HepG2 (cell line): ENCODE results near the gene CBLN3. TPM values are rescaled to one million over a fixed set of nuclear protein-coding genes. Genes with fewer than 3 reads are reported as not detected.

Source experiments
- CBX2 ChIP-seq, 2 experiments: fragments of 200-600 bp in 1 of 2; sonication (generic); formaldehyde crosslinking in 1 of 2; IDR thresholded peaks; 2 replicates each; pipeline versions ENCODE4 v1.7.0 to v1.8.1; 2018 to 2022; ENCODE audit warnings: low read depth in 2 of 2, low read length in 1 of 2, mild to moderate bottlenecking in 1 of 2, missing genetic modification reagents in 1 of 2
- KLF13 ChIP-seq: sonication (generic); formaldehyde crosslinking; IDR thresholded peaks from 2 replicates; pipeline ENCODE4 v1.4.0; 2020; ENCODE audit warnings: mild to moderate bottlenecking, missing genetic modification reagents
- LBX2 ChIP-seq: sonication (generic); formaldehyde crosslinking; IDR thresholded peaks from 2 replicates; pipeline ENCODE4 v1.5.0; 2020; ENCODE audit warnings: missing genetic modification reagents, mild to moderate bottlenecking, borderline replicate concordance
- NCOR1 ChIP-seq: fragments of 200-600 bp; sonication (generic); IDR thresholded peaks from 2 replicates; pipeline ENCODE4 v1.7.0; 2017; ENCODE audit warnings: antibody characterized with exemption, low read length, borderline replicate concordance
- PHF20 ChIP-seq: sonication (generic); formaldehyde crosslinking; IDR thresholded peaks from 2 replicates; pipeline ENCODE4 v1.5.0; 2020; ENCODE audit warnings: mild to moderate bottlenecking, missing genetic modification reagents
- SCMH1 ChIP-seq: sonication (generic); formaldehyde crosslinking; IDR thresholded peaks from 2 replicates; pipeline ENCODE4 v1.9.0; 2021; ENCODE audit warnings: missing genetic modification reagents, mild to moderate bottlenecking, borderline replicate concordance
- SOX5 ChIP-seq: IDR thresholded peaks from 2 replicates; pipeline ENCODE4 v1.6.1; 2016; ENCODE audit warnings: borderline replicate concordance
- SRSF4 ChIP-seq: fragments of 200-400 bp; formaldehyde crosslinking; IDR thresholded peaks from one replicate; pipeline ENCODE4 v1.6.1; 2018; ENCODE audit warnings: mild to moderate bottlenecking, low read depth, low read length, moderate library complexity; ENCODE audit not compliant: poor library complexity, severe bottlenecking
- ZBTB1 ChIP-seq: sonication (generic); formaldehyde crosslinking; IDR thresholded peaks from 2 replicates; pipeline ENCODE4 v1.4.0; 2020; ENCODE audit warnings: missing genetic modification reagents, borderline replicate concordance
- ZFX ChIP-seq: sonication (generic); formaldehyde crosslinking; IDR thresholded peaks from 2 replicates; pipeline ENCODE4 v1.4.0; 2020; ENCODE audit warnings: mild to moderate bottlenecking, low read depth, missing genetic modification reagents, moderate library complexity
- ZNF136 ChIP-seq: sonication (generic); formaldehyde crosslinking; IDR thresholded peaks from 2 replicates; pipeline ENCODE4 v1.8.1; 2022; ENCODE audit warnings: low read depth, mild to moderate bottlenecking, moderate library complexity, missing genetic modification reagents
- ZNF230 ChIP-seq: sonication (generic); formaldehyde crosslinking; IDR thresholded peaks from 2 replicates; pipeline ENCODE4 v1.4.0; 2020; ENCODE audit warnings: mild to moderate bottlenecking, missing genetic modification reagents
- ZNF264 ChIP-seq: sonication (generic); formaldehyde crosslinking; IDR thresholded peaks from 2 replicates; pipeline ENCODE4 v1.4.0; 2020; ENCODE audit warnings: missing genetic modification reagents
- ZNF430 ChIP-seq: sonication (generic); formaldehyde crosslinking; IDR thresholded peaks from 2 replicates; pipeline ENCODE4 v1.9.0; 2021; ENCODE audit warnings: mild to moderate bottlenecking, missing genetic modification reagents
- ZNF530 ChIP-seq: sonication (generic); formaldehyde crosslinking; IDR thresholded peaks from 2 replicates; pipeline ENCODE4 v1.5.0; 2020; ENCODE audit warnings: low read depth, mild to moderate bottlenecking, missing genetic modification reagents
- ZNF609 ChIP-seq: sonication (generic); formaldehyde crosslinking; IDR thresholded peaks from 2 replicates; pipeline ENCODE4 v1.4.0; 2020; ENCODE audit warnings: mild to moderate bottlenecking, missing genetic modification reagents, borderline replicate concordance
- ZNF883 ChIP-seq: sonication (generic); formaldehyde crosslinking; IDR thresholded peaks from 2 replicates; pipeline ENCODE4 v1.5.1; 2020; ENCODE audit warnings: mild to moderate bottlenecking, missing genetic modification reagents; ENCODE audit errors: not compliant biosample characterization
- polyA plus RNA-seq, 8 experiments: library from polyadenylated mRNA; depleted of rRNA in 3 of 8; stranded (reverse) in 7 of 8; unstranded in 1 of 8; fragments of >200 nt; fragmentation: Illumina TruSeq in 4 of 8; extraction: Trizol in 4 of 8; gene quantifications; 2 replicates each; pipeline versions ENCODE4 v1.2.1 to v1.2.3, GENCODE V29; 2011 to 2016; ENCODE audit warnings: low read depth in 4 of 8, missing spikeins in 1 of 8, mixed read lengths in 1 of 8; ENCODE audit not compliant: insufficient read depth in 1 of 8
- total RNA-seq, 5 experiments: library from RNA; depleted of rRNA; stranded (reverse); fragments of >200 nt; fragmentation: Illumina TruSeq; extraction: Trizol; gene quantifications; 2 replicates each; pipeline ENCODE4 v1.2.3, GENCODE V29; 2016; ENCODE audit warnings: low read depth in 1 of 5
- TF ChIP-seq, protein P1 (sequence below): sonication (generic); formaldehyde crosslinking; IDR thresholded peaks from 2 replicates; pipeline ENCODE4 v1.4.0; 2020; ENCODE audit warnings: missing genetic modification reagents
- TF ChIP-seq, protein P2 (sequence below): sonication (generic); formaldehyde crosslinking; IDR thresholded peaks from 2 replicates; pipeline ENCODE4 v1.8.1; 2023; ENCODE audit warnings: mild to moderate bottlenecking, inconsistent platforms, moderate library complexity, missing genetic modification reagents, borderline replicate concordance

The CBLN3 gene
- total and polyA plus RNA-seq, 2 of the 13 experiments (the other 11 are each of a cell fraction or from before 2014, with no cell fraction given) = 0.66 to 0.98 TPM

- no peak for TF ChIP-seq ZNF609 (CRISPR knock-in tag)
- TF ChIP-seq NCOR1 = peak; percentile 47; the same call in 1 of the 2 replicates
- TF ChIP-seq SCMH1 (CRISPR knock-in tag) = no peak
- no peak for TF ChIP-seq ZNF883
- TF ChIP-seq ZBTB1 = no peak
- TF ChIP-seq ZNF264 = no peak
- TF ChIP-seq CBX2 (IDR thresholded peaks at IDR 0.05; ENCODE audit: low read depth, low read length) = no peak
- TF ChIP-seq CBX2 (CRISPR knock-in tag; IDR thresholded peaks at IDR 0.05; ENCODE audit: low read depth) = no peak
- 0 out of 2 replicates have a peak, but pooled peaks have one; percentile 18 for TF ChIP-seq ZNF230 (CRISPR knock-in tag)
- 0 out of 2 replicates have a peak, but pooled peaks have one; percentile 20 for TF ChIP-seq ZNF430 (CRISPR knock-in tag)
- TF ChIP-seq ZFX = peak; percentile 52; the same call in 1 of the 2 replicates
- 0 out of 2 replicates have a peak, but pooled peaks have one; percentile 11 for TF ChIP-seq PHF20 (CRISPR knock-in tag)
- TF ChIP-seq ZNF530 (CRISPR knock-in tag) = no peak
- TF ChIP-seq, protein P1, sequence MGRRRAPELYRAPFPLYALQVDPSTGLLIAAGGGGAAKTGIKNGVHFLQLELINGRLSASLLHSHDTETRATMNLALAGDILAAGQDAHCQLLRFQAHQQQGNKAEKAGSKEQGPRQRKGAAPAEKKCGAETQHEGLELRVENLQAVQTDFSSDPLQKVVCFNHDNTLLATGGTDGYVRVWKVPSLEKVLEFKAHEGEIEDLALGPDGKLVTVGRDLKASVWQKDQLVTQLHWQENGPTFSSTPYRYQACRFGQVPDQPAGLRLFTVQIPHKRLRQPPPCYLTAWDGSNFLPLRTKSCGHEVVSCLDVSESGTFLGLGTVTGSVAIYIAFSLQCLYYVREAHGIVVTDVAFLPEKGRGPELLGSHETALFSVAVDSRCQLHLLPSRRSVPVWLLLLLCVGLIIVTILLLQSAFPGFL (CRISPR knock-in tag) = no peak
- TF ChIP-seq SOX5 (CRISPR knock-in tag) = no peak
- TF ChIP-seq KLF13 = no peak
- TF ChIP-seq LBX2 (CRISPR knock-in tag) = no peak
- no peak for TF ChIP-seq SRSF4
- TF ChIP-seq, protein P2, sequence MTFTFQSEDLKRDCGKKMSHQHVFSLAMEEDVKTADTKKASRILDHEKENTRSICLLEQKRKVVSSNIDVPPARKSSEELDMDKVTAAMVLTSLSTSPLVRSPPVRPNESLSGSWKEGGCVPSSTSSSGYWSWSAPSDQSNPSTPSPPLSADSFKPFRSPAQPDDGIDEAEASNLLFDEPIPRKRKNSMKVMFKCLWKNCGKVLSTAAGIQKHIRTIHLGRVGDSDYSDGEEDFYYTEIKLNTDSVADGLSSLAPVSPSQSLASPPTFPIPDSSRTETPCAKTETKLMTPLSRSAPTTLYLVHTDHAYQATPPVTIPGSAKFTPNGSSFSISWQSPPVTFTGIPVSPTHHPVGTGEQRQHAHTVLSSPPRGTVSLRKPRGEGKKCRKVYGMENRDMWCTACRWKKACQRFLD = peak; percentile 31; the same call in 1 of the 2 replicates
- no peak for TF ChIP-seq ZNF136
Measured at GRCh38 chr14:24399999-24400718, 29.3 kb downstream of the CBLN3 start (continued).
